ENCODE data around the gene SLC34A3.

SLC34A3 gene

DNA sequence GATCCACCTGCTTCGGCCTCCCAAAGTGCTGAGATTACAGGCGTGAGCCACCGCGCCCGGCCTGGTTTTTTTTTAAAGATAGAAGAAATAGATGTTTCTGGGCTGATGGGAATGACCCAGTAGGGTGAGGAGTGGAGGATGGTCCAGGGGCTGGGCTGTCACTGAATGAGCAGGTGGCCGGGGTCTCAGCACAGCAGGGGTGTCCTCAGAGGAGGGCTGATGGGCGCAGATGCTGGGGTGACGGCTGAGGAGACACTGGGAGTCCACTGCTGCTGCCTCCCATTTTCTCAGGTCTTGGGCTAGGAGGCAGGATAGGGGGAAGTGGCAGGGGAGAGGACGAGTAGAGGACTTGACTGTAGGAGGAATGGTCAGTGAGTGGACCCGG is 44.5 kb downstream of the SLC34A3 start:
- H3K4me3 Mint-ChIP-seq = peak overlapping the region in 1 of 2 donors; percentile 28
- no peaks in the 10 kb centered on the region for H3K9me3 Mint-ChIP-seq
- H3K27me3 Mint-ChIP-seq = no peaks in the 10 kb centered on the region
- H3K4me1 Mint-ChIP-seq (ENCODE audit: low read depth in 2 of 2) = peaks cover 18 to 21% of the 10 kb centered on the region in 2 donors
- H3K36me3 Mint-ChIP-seq (ENCODE audit: insufficient read depth) = peaks cover 7% of the 10 kb centered on the region
- H3K27ac Mint-ChIP-seq = peak overlapping the region in 1 of 2 donors; percentile 9
- DNase-seq = no peak
- no peak for ATAC-seq (replicated peaks)

DNA sequence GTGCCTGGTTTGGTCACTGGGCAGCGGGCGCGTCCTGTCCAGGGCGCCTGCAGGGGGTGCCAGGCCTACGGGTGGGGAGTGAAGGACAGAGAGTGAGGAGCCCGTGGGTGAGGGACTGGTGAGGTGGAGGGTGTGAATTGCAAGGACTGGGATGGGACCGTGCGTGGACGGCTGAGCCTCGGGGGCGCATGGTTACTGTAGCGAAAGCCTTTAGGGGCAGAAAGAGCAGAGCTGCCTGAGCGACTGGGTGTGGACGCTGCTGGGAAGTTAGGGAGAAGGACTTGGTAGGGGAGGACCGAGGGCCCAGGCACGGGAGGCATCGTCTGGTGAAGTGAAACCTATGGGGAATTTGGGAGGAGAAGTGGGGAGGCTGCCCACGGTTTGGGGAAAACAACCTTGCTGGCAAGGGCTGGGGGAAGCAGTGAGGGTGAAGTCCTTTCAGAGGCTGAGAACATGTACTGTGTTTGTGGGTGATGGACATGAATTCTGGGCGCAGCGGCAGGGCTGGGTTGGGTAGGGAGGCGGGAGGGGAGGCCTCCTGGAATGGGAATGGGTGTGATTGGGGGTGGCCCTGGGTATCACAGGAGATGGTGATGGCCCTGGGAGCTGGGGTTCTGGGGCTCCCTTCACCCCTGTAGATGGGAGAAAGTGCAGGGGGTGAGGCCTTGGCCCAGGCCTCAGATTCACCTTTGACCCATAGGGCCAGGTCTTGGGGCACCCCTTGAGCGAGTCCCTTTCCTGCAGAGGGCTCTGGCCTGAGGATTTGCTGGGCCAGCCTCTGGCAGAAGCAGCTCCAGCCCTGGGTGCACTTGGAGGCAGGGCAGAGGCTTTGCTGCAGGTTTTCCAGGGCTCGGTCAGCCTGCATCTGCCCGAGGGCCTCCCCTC is 45.1 kb downstream of the SLC34A3 start:
- Mint-ChIP-seq H3K27ac (peak overlapping the region in 1 of 2 donors; percentile 9), H3K4me3 (no peak overlapping the region), H3K27me3 (no peaks in the 10 kb centered on the region), H3K36me3 (ENCODE audit: insufficient read depth) (peaks cover 7% of the 10 kb centered on the region), H3K9me3 (no peaks in the 10 kb centered on the region), H3K4me1 (ENCODE audit: low read depth in 2 of 2) (peaks cover 18 to 22% of the 10 kb centered on the region in 2 donors)
- DNase-seq (no peak), ATAC-seq (replicated peaks) (no peak)

DNA sequence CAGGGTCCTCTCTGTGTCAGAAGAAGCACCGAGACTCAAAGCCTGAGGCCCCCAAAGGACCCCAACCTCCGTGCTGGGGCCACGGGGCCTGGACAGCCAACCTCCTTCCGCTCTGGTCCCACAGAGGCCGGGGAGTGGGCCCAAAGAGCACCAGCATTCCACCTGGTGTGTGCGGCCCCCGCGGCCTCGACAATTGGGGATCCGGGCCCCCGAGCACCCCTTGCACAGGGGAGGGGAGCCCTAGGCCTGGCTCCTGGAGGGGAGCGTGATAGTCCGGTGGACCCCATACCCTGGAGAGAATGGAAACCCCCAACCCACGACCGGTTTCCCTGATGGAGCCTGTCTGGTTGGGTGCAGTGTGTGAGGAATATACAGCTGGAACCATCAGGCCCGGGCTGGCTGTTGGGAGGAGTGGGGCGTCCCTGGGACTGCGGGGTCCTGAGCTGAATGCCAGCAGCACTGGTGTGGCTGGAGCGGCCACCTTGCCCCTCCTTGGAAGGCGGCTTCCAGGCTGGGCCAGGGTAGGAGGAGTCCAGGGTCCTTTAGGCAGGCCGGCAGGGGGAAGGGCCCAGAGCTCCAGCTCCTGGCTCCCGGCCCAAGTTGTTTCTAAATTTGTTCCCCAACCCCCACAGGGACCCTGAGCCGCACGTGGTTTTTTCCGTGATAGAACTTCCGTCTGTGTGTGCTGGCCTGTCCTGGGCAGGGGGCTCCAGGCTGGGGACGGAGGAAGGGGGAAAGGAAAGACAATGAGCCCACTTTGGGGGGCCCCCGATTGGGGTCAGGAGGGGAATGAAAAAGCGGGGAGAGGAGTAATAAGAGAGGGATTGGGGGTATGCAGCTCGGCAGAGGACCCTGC is 46.0 kb downstream of the SLC34A3 start:
- peak overlapping the region in 1 of 2 donors; percentile 91 for H3K27ac Mint-ChIP-seq
- ATAC-seq (replicated peaks) (no peak), DNase-seq (no peak)
- H3K4me1 Mint-ChIP-seq (ENCODE audit: low read depth in 2 of 2) = peaks cover 13 to 16% of the 10 kb centered on the region in 2 donors
- peaks cover 4% of the 10 kb centered on the region for H3K36me3 Mint-ChIP-seq (ENCODE audit: insufficient read depth)
- peak overlapping the region; percentile 74 to 83 for H3K4me3 Mint-ChIP-seq
- H3K9me3 Mint-ChIP-seq = no peaks in the 10 kb centered on the region
- H3K27me3 Mint-ChIP-seq = no peaks in the 10 kb centered on the region

DNA sequence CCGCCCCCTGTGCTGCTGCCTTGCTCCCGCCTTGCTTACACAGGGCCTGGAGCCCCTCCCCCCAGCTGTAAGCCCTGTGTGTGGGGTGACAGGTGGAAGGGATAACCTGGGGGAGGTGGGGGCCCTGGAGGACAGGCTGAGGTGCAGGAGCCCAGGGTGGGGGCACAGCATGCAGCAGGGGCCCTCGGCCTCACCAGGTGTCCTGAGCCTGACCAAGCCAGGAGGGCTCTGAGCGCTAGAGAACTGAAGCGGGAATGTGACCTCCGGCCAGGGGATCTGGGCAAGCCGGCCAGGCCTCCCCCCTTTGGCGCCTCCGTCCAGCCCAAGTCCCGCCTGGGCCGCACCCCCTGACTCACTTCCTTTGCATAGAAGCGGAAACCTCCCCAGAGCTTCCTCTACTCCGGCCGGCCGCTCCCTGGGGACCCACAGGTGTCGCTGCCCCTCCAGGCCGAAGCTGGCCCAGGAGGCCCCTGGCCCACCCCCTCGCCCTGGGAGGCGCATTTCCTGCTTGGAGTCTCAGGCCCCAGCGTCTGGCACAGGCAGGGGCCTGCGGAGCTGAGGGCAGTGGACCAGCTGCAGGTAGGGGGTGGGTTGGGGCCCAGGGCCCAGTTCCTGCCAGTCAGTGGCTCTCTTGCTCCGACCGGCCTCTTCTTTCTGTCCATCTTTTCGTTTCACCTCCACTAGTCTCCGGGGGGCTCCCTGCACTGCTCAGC is 46.8 kb downstream of the SLC34A3 start, which contains the start of gene TOR4A:
TSS of gene TOR4A (plus strand) at position 398 of the 713 bp plus-strand sequence. CDS start 964 bp downstream, outside the sequence.
- DNase-seq (no peak), ATAC-seq (replicated peaks) (peak; percentile 66)
- H3K4me3 Mint-ChIP-seq = peak within 1 kb of the TSS; percentile 74 to 83
- peaks cover 4% of the 10 kb centered on the region for H3K36me3 Mint-ChIP-seq (ENCODE audit: insufficient read depth)
- H3K9me3 Mint-ChIP-seq = no peaks in the 10 kb centered on the region
- no peaks in the 10 kb centered on the region for H3K27me3 Mint-ChIP-seq
- peaks cover 13 to 17% of the 10 kb centered on the region in 2 donors for H3K4me1 Mint-ChIP-seq (ENCODE audit: low read depth in 2 of 2)
- peak within 1 kb of the TSS in 1 of 2 donors; percentile 91 for H3K27ac Mint-ChIP-seq

DNA sequence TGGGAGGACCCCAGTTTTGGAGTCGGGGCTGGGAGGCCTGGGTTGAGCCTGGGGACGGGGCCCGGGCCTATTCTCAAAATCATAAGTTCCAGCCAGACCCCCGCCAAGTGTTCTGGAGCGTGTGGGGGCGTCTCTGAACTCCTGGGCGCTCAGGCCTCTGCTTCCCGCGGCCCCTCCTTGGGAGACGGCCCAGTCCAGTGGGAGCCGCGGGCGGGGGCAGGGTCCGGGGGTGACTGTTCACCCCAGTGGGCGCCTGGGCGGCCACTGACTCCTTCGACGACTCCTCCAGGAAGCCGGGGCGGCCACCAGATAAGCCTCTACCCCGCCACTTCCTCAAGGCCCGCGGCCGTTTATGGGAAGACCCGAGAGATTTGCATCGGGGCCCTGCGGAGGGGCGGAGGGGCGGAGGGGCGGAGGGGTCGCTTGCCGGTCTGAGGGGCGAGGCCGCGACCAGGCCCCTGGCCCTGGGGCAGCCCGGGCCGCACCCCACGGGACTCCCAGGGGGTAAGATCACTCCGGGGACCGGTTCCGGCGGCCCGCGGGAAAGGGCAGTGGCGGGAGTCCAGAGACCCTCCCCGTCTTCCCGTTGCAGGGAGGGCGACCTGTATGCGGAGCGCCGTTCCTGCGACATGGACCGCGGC is 47.5 kb downstream of the SLC34A3 start:
- peaks cover 13 to 18% of the 10 kb centered on the region in 2 donors for H3K4me1 Mint-ChIP-seq (ENCODE audit: low read depth in 2 of 2)
- ATAC-seq (replicated peaks) (peak; percentile 30), DNase-seq (no peak)
- H3K4me3 Mint-ChIP-seq = peak overlapping the region; percentile 74 to 83
- H3K9me3 Mint-ChIP-seq = no peaks in the 10 kb centered on the region
- H3K27me3 Mint-ChIP-seq = no peaks in the 10 kb centered on the region
- H3K36me3 Mint-ChIP-seq (ENCODE audit: insufficient read depth) = peaks cover 7% of the 10 kb centered on the region
- H3K27ac Mint-ChIP-seq = peak overlapping the region in 1 of 2 donors; percentile 55

DNA sequence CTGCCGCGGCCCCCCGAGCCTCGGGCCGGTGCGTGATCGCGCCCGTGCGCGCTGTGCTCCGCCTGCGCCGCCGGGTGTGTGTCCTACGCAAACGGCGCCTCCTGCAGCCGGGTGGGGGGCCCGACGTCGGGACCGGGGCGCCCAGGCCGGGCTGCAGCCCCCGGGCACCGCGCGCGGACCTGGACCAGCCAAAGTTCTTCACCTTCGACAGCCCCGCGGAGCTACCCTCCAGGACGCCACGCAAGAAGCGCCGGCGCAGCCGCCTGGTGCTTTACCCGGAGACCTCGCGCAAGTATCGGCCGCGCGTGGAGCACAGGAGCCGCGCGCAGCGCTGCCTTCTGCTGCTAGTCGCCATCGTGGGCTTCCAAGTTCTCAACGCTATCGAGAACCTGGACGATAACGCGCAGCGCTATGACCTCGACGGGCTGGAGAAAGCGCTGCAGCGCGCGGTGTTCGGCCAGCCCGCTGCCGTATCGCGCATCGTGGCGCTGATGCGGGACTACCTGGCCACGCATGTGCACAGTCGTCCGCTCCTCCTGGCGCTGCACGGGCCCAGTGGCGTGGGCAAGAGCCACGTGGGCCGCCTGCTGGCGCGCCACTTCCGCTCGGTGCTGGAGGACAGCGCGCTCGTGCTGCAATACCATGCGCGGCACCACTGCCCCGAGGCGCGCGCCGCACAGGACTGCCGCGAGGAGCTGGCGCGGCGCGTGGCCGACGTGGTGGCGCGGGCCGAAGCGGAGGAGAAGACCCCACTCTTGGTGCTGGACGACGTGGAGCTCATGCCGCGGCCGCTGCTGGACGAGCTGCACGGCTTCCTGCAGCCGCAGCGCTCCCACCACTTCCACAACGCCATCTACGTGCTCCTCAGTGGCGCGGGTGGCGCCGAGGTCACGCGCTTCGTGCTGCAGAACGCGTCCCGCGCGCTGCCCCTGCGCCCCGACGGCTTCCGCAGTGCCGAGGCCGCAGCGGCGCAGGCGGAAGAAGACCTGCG is 48.3 kb downstream of the SLC34A3 start:
- H3K27me3 Mint-ChIP-seq = no peaks in the 10 kb centered on the region
- peaks cover 13 to 18% of the 10 kb centered on the region in 2 donors for H3K4me1 Mint-ChIP-seq (ENCODE audit: low read depth in 2 of 2)
- no peak overlapping the region for H3K27ac Mint-ChIP-seq
- DNase-seq (no peak), ATAC-seq (replicated peaks) (no peak)
- no peaks in the 10 kb centered on the region for H3K9me3 Mint-ChIP-seq
- peaks cover 3% of the 10 kb centered on the region for H3K36me3 Mint-ChIP-seq (ENCODE audit: insufficient read depth)
- peak overlapping the region in 1 of 2 donors; percentile 8 for H3K4me3 Mint-ChIP-seq

DNA sequence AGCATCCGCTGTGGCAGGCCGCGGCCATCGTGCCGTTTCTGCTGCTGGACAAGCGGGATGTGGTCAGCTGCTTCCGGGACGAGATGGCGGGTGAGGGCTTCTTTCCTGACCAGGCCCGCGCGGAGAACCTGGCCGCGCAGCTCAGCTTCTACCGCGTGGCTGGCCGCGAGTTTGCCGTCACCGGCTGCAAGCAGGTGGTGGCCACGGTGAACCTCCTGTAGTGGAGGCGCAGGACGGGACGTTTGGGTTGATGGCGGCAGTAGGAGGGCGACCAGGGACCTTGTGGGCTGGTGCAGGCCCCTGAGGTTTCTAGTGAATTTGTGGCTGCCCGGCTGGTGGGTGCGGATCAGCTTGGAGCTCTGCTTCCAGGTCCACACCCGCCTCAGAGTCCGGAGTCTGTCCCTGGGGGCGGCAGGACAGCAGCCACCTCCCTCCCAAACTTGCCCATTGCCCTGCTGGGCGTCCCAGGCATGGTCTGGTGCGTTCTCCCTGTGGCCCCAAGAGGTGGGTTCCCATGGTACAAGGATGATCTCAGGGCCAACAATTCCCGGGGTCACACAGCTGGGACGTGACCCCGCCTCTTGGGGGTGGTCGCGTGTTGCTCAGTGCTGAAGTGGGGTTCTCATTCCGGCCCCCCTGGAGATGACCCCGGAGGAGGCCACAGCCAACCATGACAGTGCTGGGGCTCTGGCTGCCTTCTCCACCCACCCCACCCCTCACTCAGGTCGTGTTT is 49.2 kb downstream of the SLC34A3 start:
- no peaks in the 10 kb centered on the region for H3K9me3 Mint-ChIP-seq
- H3K36me3 Mint-ChIP-seq (ENCODE audit: insufficient read depth) = peaks cover 3% of the 10 kb centered on the region
- no peak overlapping the region for H3K27ac Mint-ChIP-seq
- ATAC-seq (replicated peaks) = no peak
- peaks cover 13 to 18% of the 10 kb centered on the region in 2 donors for H3K4me1 Mint-ChIP-seq (ENCODE audit: low read depth in 2 of 2)
- no peak for DNase-seq
- H3K27me3 Mint-ChIP-seq = no peaks in the 10 kb centered on the region
- H3K4me3 Mint-ChIP-seq = no peak overlapping the region

DNA sequence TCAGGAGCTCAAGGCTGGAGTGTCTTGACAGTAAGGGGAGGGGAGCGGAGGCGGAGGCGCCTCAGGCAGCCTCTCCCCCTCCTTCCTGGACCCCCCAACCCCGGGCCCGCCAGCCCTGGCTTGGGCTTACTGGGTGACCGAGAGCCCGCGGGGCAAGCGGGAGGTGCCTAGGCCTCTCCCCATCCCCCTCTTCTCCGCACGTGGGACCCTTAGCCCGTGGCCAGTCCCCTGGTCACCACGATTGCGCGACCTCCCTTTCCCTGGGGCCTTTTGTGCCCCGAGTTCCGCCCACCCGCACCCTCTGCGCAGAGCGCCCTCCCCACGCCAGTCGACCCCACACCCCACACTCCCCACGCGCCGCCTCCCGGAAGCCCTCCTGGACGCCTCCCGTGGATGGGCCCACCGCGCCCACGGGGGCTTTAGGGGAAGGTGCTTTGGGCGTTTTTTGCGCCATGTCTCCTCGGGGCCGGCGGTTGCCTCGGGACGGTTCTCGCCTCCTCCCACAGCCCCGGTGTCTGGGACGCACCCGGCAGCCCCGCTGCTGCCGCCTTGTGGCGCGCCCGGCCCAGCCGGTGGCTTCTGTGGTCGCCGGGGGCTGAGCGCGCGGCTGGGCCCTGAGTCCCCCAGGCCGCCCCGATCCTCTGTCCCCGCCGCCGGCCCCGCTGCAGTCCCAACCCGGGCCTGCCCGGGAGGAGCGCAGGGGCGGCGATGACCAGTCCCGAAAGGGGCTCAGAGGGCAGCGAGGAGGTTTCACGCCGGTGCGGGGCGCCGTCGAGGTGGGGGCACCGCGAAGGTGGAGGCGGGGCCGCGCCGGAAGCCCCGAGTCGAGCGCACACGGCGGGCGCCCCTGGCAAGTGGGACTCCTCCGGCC is 50.0 kb downstream of the SLC34A3 start:
- Mint-ChIP-seq H3K4me1 (ENCODE audit: low read depth in 2 of 2) (peaks cover 7 to 15% of the 10 kb centered on the region in 2 donors), H3K36me3 (ENCODE audit: insufficient read depth) (peaks cover 3% of the 10 kb centered on the region), H3K27ac (no peak overlapping the region), H3K4me3 (no peak overlapping the region), H3K27me3 (no peaks in the 10 kb centered on the region), H3K9me3 (no peaks in the 10 kb centered on the region)
- DNase-seq (no peak), ATAC-seq (replicated peaks) (peak; percentile 51)

DNA sequence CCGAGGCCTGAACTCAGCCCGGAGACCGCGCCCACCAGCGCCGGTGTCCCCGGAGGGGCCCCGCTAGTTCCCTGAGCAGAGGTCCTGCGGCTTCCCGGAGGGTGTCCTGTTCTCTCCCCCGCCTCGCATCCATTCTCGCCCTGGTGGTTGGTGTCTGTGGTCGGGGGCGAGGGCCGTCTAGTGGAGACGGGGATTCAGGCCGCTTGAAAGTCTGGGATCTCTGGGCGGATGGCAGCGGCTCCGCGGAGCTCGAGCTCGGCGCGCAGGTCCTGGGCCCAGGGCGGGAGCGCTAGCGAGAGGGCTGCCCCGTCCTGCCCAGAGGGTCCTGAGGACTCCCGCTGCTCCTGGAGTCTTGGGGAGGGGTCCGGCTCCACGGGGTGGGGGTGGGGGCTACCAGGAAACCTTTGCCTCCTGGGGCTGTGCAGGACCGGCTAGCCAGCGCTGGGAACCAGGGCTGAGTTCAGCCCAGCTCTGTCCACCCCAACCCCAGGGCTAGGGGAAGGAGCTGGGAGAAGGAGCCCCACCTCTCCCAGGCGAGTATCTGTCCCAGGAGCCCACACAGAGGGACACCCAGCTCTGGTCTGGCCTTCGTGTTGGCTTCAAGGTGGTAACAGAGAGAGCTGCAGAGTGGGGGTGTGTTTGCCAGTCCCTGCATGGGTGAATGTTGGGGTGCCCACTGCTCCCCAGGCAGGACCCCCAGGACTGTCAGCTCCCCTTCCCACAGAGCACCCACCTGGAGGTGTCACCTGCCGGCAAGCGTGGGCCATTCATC is 50.8 kb downstream of the SLC34A3 start:
- Mint-ChIP-seq H3K9me3 (no peaks in the 10 kb centered on the region), H3K4me1 (ENCODE audit: low read depth in 2 of 2) (peaks cover 4 to 12% of the 10 kb centered on the region in 2 donors), H3K36me3 (ENCODE audit: insufficient read depth) (peaks cover 3% of the 10 kb centered on the region), H3K4me3 (no peak overlapping the region), H3K27me3 (no peaks in the 10 kb centered on the region), H3K27ac (no peak overlapping the region)
- ATAC-seq (replicated peaks) = no peak
- no peak for DNase-seq
